Fibroblast of skin of right biceps (primary cell): ENCODE data around the gene WASHC3.
A peak's percentile ranks its signal among the peaks of the same experiment; 100 is the strongest.
"Not testable (repeated sequence)": the region's sequence is repeated elsewhere in the genome, so short reads cannot be mapped to it uniquely, and the experiment has no call there.

Experiments used
- DNase-seq: peaks from one replicate; pipeline ENCODE4 v3.0.0-alpha.2; 2013

Gene WASHC3, protein sequence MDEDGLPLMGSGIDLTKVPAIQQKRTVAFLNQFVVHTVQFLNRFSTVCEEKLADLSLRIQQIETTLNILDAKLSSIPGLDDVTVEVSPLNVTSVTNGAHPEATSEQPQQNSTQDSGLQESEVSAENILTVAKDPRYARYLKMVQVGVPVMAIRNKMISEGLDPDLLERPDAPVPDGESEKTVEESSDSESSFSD

DNA sequence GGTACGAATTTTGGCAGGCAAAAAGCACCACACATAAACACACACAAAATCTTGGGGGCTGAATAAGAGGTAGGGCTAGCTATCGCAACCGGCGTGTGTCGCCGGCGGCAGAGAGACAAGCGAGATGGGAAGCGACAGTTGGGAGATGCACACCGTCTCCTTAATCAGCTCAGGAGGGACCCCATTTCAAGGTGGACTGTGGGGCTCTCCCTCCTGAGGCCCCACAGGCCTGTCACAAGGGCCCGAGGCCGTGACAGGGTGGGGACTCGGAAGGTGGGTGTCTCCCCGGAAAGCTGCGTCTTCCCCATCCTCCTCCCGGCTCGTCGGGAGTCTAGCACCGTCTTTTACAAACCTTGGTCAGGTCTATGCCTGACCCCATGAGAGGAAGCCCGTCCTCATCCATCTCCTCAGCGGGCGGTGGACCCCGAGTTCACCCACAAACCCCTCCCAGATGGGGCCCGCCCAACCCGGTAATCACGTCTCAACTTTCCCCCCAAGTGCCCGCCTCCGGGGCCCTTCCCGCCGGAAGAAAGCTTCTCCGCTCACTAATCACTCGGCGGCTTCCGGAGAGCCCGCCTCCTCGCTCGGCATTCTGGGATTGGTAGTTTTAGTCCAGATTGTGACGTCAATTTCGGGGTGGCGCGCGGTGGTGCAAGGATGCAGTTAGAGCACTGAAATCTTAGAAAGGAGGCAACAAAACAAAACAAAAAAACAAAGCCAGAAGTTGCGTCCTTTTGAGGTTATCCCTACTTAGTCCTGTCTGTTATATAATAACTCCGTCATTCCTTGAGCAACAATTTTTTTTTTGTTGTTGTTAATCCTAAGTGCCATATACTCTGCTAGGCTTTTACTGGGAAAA, at the start of gene WASHC3:
TSS of gene WASHC3 (minus strand) at position 432 of the 859 bp plus-strand sequence. CDS start at position 403, 29 bp downstream.
- DNase-seq: peak; percentile 94

GRCh38 chr12:102110782-102111181, 49.0 kb upstream of the WASHC3 start:
- DNase-seq: no peak

DNA sequence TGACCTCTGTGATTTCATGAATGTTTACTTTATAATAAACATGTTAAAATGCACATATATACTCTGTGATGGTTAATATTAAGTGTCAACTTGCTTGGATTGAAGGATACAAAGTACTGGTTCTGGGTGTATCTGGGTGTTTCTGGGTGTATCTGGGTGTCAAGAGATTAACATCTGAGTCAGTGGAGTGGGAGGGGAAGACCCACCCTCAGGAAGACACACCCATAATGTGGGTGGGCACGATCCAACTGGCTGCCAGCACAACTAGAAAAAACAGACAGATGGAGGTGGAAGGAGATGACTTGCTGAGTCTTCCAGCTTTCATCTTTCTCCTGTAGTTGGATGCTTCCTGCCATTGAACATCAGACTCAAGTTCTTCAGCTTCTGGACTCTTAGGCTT, 46.2 kb upstream of the WASHC3 start:
- DNase-seq: no peak

DNA sequence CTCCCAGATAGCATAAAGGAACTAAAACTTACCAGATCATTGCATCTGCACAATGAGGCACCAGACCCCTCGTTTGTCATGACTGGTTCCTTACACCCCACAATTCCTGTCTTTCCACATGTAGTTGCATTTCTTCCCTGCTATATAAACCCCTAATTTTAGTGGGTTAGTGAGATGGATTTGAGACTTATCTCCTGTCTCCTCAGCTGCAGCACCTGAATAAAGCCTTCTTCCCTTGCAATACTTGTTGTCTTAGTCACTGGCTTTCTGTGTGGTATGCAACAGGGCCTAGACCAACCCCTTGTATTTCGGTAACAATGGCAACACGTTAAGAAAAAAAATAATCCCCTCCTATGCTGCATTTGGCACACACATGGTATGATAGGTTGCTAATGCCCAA, 45.1 kb upstream of the WASHC3 start:
- DNase-seq: no peak

DNA sequence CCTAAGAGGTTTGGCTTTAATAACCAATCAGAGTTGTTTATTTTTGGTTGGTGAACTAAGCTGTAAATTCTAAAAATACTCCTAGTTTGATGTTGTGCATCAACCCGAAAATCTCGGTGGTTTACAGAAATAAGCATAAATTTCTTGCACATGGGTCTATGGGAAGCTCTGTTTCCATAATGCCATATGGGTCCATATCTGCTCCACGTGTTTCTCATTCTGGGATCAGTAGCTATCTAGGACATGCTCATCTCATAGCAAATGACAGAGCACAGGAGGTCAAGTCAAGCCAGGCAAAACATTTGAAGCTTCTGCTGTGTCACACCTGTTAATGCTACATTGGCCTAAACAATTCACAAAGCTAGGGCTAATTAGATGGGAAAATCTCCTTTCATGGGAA, 35.1 kb upstream of the WASHC3 start:
- DNase-seq: no peak

- DNase-seq: peak; percentile 16
These were observed 34.0 kb upstream of the WASHC3 start for GRCh38 chr12:102095677-102096263.

- DNase-seq: peak; percentile 36
These were observed 31.5 kb upstream of the WASHC3 start for GRCh38 chr12:102093319-102093718.

DNA sequence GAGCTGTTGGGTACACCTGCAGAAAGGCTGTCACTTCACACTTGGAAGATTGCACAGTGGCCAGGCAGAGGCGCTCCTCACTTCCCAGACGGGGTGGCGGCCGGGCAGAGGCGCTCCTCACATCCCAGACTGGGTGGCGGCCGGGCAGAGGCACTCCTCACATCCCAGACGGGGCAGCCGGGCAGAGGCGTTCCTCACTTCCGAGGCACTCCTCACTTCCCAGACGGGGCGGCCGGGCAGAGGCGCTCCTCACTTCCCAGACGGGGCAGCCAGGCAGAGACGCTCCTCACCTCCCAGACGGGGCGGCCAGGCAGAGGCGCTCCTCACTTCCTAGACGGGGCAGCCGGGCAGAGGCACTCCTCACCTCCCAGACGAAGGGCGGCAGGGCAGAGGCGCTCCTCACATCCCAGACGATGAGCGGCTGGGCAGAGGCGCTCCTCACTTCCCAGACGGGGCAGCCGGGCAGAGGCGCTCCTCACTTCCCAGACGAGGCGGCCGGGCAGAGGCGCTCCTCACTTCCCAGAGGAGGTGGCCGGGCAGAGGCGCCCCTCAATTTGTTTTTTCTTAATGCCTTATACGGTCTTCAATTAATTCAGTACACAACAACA, 27.5 kb upstream of the WASHC3 start:
- DNase-seq: not testable (repeated sequence)

DNA sequence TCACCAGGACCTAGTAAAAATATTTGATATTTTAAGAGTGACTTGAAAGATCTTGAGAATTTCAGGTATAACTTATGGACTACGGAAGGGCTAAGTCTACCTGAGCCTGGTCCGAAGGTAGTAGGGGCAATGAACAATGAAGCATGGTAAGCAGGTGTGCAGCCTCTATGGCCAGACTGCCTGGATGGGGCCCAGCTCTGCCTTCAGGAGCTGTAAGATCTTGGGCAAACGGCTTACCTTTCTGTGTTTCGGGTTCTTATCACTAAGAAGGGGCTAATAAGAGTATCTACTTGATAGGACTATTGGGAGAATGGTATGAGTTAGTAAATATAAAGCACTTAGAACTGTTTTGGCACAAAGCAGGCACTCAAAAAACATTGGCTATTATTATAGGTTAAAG, 19.1 kb upstream of the WASHC3 start:
- no peak for DNase-seq

DNA sequence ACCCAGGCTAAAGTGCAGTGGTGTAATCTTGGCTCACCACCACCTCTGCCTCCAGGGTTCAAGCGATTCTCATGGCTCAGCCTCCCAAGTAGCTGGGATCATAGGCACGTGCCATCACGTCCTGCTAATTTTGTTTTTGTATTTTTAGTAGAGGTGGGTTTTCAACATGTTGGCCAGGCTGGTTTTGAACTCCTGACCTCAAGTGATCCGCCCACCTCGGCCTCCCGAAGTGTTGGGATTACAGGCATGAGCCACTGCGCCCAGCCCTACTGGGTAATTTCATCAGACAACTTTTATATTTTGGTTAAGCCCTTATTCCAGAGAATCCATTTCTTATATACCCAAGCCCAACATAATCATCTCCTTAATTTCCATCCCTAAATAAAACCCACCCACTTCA, 10.3 kb upstream of the WASHC3 start:
- DNase-seq: not testable (repeated sequence)

GRCh38 chr12:102069707-102070106, 7.9 kb upstream of the WASHC3 start:
- DNase-seq: no peak

DNA sequence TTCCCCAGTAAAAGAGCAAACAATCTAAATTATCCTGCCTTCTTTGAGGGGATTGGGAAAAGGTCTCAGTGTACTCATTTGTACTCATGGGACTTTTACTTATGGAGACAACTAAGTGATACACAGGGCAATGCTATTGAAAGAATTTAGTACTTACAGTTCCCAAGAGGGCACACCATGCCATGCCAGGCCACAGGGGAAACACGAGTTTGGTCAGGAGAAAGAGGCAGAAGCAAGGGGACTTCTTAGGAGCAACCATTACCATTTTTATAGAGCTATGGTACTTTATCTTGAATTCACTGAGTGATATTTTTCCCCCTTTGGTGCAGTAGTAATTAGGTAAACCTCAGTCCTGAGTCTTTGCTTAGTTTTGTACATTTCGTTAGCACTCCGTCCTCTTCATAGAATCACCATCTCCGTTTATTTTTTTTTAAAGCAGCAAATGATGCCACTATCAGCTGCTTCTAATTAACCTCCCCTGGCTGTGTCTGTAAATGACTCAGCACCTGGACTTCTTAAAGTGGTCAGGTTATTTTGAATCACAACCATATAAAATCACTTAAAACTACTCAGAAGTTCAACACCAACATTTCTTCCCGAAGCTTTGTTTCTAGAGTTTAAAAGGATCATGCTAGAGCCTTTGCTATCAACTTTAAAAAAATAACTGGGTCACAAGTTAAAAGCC, 5.9 kb upstream of the WASHC3 start:
- peak; percentile 60 for DNase-seq

DNA sequence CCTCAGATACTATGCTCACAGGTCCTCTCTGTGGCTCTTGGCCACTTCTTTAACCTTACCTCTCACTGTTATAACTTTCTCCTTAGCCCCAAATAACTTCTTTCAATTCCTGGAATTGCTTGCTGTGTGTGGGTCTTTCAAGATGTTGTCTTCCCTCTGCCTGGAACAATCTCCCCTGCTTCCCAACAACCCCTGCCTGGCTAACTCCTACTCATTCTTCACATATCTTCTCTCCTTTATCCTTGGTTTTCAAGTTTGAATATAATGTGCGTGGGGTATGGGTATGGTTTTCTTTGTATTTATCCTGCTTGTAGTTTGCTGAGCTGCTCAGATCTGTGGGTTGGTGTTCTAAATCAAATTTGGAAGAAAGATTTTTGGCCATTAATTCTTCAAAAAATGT, 2.7 kb upstream of the WASHC3 start:
- no peak for DNase-seq

DNA sequence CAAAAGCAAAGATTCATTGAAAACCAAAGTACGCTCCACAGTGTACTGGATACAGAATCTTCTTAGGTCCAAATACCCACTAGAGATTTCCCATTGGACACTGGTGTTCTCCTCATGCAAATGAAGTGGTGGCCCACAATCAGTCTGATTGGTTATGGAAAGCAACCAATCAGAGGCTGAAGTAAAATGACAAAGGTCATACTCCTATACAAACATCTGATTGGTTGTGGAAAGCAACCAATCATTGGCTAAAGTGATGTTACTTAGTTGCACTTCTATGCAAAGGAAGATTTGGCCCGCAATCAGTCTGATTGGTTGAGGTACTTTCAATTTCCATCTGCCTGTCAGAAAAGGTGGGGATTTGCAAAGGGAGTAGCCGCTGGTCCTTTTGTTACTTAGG, 1.3 kb upstream of the WASHC3 start:
- DNase-seq: peak; percentile 4

- no peak for DNase-seq
These were observed 622 bp upstream of the WASHC3 start for GRCh38 chr12:102062419-102062806.

GRCh38 chr12:102061096-102061559, 663 bp downstream of the WASHC3 start:
- no peak for DNase-seq

DNA sequence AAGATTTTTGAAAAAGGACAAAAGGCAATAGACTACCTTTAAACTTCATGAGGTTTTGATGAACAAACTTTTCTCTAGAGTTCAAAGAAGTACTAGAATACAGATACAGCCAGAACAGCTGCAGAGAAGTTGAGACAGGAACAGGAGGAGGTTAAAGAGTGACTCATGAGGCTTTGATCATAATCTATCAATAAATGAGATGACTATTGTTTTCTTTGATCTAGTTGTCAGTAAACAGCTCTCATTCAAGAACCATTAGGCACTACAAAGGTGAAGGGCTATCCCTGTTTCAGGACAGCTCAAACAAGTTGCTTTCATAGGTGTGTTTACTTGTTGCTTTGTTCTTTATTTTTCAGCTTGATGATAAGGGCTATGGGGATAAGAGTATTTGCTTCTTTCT, 2.4 kb downstream of the WASHC3 start:
- no peak for DNase-seq

- DNase-seq: no peak
These were observed 7.4 kb downstream of the WASHC3 start for GRCh38 chr12:102054345-102054744.

DNA sequence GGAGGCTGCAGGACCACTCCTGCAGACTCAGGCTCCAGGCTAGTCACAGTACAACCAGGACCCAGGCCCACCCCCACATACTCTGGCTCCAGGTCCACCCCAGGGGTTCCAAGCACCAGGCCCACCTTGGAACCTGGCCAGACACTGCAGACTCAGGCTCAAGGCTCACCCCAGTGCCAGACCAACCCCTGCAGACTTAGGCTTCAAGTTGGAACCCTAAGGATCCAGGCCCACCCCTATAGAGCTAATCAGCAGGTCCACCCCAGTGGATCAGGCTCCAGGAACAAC, 8.8 kb downstream of the WASHC3 start:
- DNase-seq: no peak

DNA sequence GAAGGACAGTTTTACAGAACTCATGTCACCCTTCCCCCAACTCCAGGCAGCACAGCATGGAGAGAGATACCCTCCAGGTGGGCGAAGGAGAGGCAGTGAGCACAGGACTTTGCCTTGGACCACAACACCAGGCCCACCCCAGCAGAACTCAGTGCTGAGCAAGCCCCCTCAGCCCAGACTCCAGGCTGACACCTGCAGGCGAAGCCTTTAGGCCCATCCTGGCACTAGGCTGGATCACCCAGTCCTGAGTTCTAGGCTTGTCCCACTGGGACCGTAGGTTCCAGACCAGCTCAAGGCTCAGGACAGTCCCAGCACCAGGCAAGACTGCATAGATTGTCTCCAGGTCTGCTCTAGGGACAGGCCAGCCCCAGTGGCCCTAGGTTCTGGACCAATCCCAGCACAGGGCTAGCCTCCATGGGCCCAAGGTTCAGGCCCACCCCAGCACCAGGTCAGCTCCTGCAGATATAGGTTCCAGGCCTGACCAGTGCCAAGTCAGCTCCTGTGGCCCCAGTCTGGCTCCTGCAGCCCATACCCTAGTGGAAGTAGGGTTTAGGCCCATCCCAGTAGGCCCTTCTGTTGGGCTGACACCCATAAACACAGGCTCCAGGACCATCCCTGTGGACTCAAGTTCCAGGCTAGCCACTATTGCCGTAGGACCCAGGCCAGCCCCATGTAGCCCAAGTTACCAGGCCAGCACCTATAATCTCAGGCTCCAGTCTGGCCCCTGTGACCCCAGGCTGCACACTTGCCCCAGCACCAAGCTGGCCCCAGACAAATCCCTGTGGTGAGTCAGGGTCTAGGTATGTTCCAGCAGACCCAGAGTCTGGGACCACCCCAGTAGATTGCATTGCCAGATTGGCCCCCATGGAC, 9.4 kb downstream of the WASHC3 start:
- DNase-seq: peak; percentile 1

- DNase-seq: no peak
These were observed 10.3 kb downstream of the WASHC3 start for GRCh38 chr12:102051431-102051965.
